ENCODE measurements around the gene ABCC9.

DNA sequence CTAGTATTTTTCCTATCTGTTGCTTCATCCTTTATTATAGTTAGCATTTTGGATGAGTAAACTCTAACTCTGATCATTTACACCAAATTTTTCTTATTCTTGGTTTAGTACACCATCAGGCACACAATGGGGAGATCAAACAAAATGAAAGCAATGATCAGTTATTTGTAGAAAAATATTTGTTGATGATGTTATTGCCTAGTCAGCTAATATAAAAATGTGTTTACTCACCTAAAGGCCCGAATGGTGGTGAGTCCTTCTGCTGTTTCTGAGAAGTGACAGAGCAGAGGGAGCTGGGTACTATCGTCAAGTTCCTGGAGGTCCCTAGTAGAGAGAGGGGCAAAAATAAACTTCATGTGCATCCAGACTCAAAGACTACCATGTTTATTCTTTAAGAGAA lies 103.4 kb downstream of the ABCC9 start:
- TF ChIP-seq, protein P1, sequence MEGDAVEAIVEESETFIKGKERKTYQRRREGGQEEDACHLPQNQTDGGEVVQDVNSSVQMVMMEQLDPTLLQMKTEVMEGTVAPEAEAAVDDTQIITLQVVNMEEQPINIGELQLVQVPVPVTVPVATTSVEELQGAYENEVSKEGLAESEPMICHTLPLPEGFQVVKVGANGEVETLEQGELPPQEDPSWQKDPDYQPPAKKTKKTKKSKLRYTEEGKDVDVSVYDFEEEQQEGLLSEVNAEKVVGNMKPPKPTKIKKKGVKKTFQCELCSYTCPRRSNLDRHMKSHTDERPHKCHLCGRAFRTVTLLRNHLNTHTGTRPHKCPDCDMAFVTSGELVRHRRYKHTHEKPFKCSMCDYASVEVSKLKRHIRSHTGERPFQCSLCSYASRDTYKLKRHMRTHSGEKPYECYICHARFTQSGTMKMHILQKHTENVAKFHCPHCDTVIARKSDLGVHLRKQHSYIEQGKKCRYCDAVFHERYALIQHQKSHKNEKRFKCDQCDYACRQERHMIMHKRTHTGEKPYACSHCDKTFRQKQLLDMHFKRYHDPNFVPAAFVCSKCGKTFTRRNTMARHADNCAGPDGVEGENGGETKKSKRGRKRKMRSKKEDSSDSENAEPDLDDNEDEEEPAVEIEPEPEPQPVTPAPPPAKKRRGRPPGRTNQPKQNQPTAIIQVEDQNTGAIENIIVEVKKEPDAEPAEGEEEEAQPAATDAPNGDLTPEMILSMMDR (IDR thresholded peaks at IDR 0.05; ENCODE audit: extremely low read depth in 1 of 2, insufficient read depth in 1 of 2, low read depth in 1 of 2, low read length in 2 of 2): no peak
- TF ChIP-seq FOS (IDR thresholded peaks at IDR 0.05; ENCODE audit: borderline replicate concordance, insufficient read depth, low read length): no peak
- TF ChIP-seq POLR2AphosphoS5 (IDR thresholded peaks at IDR 0.05; ENCODE audit: insufficient read depth, low read depth, low read length): no peak
- TF ChIP-seq JUN (IDR thresholded peaks at IDR 0.05; ENCODE audit: borderline replicate concordance, insufficient read depth, insufficient read length, low read depth): no peak
